ENCODE measurements around the gene FGR. TPM values are rescaled to one million over a fixed set of nuclear protein-coding genes. Genes with fewer than 3 reads are reported as not detected.
A peak's percentile ranks its signal among the peaks of the same experiment; 100 is the strongest.

FGR gene
- polyA plus RNA-seq, 1 experiment, result not detected

- peaks cover 6% of the 10 kb centered on the region for H3K36me3 ChIP-seq (ENCODE audit: control insufficient read depth, insufficient read depth, low read length)
- no peaks in the 10 kb centered on the region for H3K27me3 ChIP-seq (ENCODE audit: control insufficient read depth, insufficient read depth, low read length)
- no peak for DNase-seq (ENCODE audit: low read depth)
- H3K4me3 ChIP-seq (ENCODE audit: low read depth, low read length), result no peak overlapping the region
- ChIA-PET POLR2A (interaction anchor here (0.7 kb wide), 2 partner anchors 38 to 193 kb away, joined by 3 to 25 read pairs; no protein-coding TSS in a partner anchor), CTCF (interaction anchor here (0.5 to 4.4 kb wide), 7 partner anchors 21 to 1252 kb away, joined by 3 to 24 read pairs (median 4); no protein-coding TSS in a partner anchor)
- no peak for TF ChIP-seq CTCF (IDR thresholded peaks at IDR 0.05; ENCODE audit: insufficient read depth, low read depth, low read length)
Observed at GRCh38 chr1:27595597-27595996, 39.4 kb downstream of the FGR start.

GRCh38 chr1:27594564-27595510 lies 40.1 kb downstream of the FGR start:
- DNase-seq (ENCODE audit: low read depth), result peak; percentile 60
- Histone ChIP-seq H3K4me3 (ENCODE audit: low read depth, low read length) (no peak overlapping the region), H3K36me3 (ENCODE audit: control insufficient read depth, insufficient read depth, low read length) (peaks cover 6% of the 10 kb centered on the region), H3K27me3 (ENCODE audit: control insufficient read depth, insufficient read depth, low read length) (no peaks in the 10 kb centered on the region)
- ChIA-PET POLR2A (interaction anchor here (0.7 kb wide), 1 partner anchor 37 kb away, joined by 25 read pairs; no protein-coding TSS in a partner anchor), CTCF (interaction anchor here (0.8 to 4.4 kb wide), 9 partner anchors 12 to 295 kb away, joined by 3 to 24 read pairs (median 4); no protein-coding TSS in a partner anchor)
- TF ChIP-seq CTCF (IDR thresholded peaks at IDR 0.05; ENCODE audit: insufficient read depth, low read depth, low read length), result no peak

- DNase-seq (ENCODE audit: low read depth), result no peak
- Histone ChIP-seq H3K4me3 (ENCODE audit: low read depth, low read length) (no peak overlapping the region), H3K36me3 (ENCODE audit: control insufficient read depth, insufficient read depth, low read length) (peaks cover 6% of the 10 kb centered on the region), H3K27me3 (ENCODE audit: control insufficient read depth, insufficient read depth, low read length) (no peaks in the 10 kb centered on the region)
- POLR2A ChIA-PET, result no interaction called here
- no peak for TF ChIP-seq CTCF (IDR thresholded peaks at IDR 0.05; ENCODE audit: insufficient read depth, low read depth, low read length)
- CTCF ChIA-PET, result interaction anchor here (0.8 to 4.4 kb wide), 7 partner anchors 13 to 294 kb away, joined by 3 to 24 read pairs (median 4); no protein-coding TSS in a partner anchor
Observed at GRCh38 chr1:27593678-27594563, 41.1 kb downstream of the FGR start.

- Histone ChIP-seq H3K36me3 (ENCODE audit: control insufficient read depth, insufficient read depth, low read length) (peaks cover 6% of the 10 kb centered on the region), H3K27me3 (ENCODE audit: control insufficient read depth, insufficient read depth, low read length) (no peaks in the 10 kb centered on the region), H3K4me3 (ENCODE audit: low read depth, low read length) (no peak overlapping the region)
- POLR2A ChIA-PET, result interaction anchor here (0.6 kb wide), 1 partner anchor 18 kb away, joined by 4 read pairs; no protein-coding TSS in a partner anchor
- CTCF ChIA-PET, result interaction anchor here (0.6 to 2.8 kb wide), 5 partner anchors 14 to 698 kb away, joined by 3 to 10 read pairs (median 4); no protein-coding TSS in a partner anchor
- TF ChIP-seq CTCF (IDR thresholded peaks at IDR 0.05; ENCODE audit: insufficient read depth, low read depth, low read length), result no peak
- DNase-seq (ENCODE audit: low read depth), result no peak
Observed at GRCh38 chr1:27592931-27593677, 41.9 kb downstream of the FGR start.

Data from BJ (cell line).